Central memory CD8-positive, alpha-beta T cell (primary cell): ENCODE measurements around the gene GRIN2A.

Experiments used
- ATAC-seq: fragments of 150-1000 bp; cut with Tn5 transposase; replicated peaks from 2 replicates; pipeline ENCODE4 v1.10.0; 2022; ENCODE audit warnings: mild to moderate bottlenecking, moderate FRiP score, moderate number of reproducible peaks; ENCODE audit not compliant: poor library complexity, severe bottlenecking; ENCODE audit errors: extremely low read depth
- DNase-seq, 2 donors: peaks; one replicate each; pipeline ENCODE4 v3.0.0; 2021; ENCODE audit warnings: low spot score in 2 of 2
- H3K27ac Mint-ChIP-seq: one replicate; pipeline ENCODE4 v1.8.0; 2022; ENCODE audit warnings: low read depth, mild to moderate bottlenecking, moderate library complexity, mixed read lengths
- H3K27me3 Mint-ChIP-seq: one replicate; pipeline ENCODE4 v1.8.0; 2022; ENCODE audit warnings: mixed read lengths
- H3K36me3 Mint-ChIP-seq: one replicate; pipeline ENCODE4 v1.8.0; 2022; ENCODE audit warnings: mild to moderate bottlenecking, moderate library complexity, mixed read lengths; ENCODE audit not compliant: insufficient read depth
- H3K4me1 Mint-ChIP-seq: one replicate; pipeline ENCODE4 v1.8.0; 2022; ENCODE audit warnings: mixed read lengths
- H3K4me3 Mint-ChIP-seq: one replicate; pipeline ENCODE4 v1.8.0; 2022; ENCODE audit warnings: mild to moderate bottlenecking, moderate library complexity, mixed read lengths
- H3K9me3 Mint-ChIP-seq: one replicate; pipeline ENCODE4 v1.8.0; 2022; ENCODE audit warnings: mixed read lengths

Gene GRIN2A

GRCh38 chr16:10178526-10178925 lies 3.7 kb downstream of the GRIN2A start:
- Mint-ChIP-seq H3K27ac (no peak overlapping the region), H3K9me3 (no peaks in the 10 kb centered on the region), H3K36me3 (no peaks in the 10 kb centered on the region), H3K27me3 (peaks cover 67% of the 10 kb centered on the region), H3K4me1 (peaks cover 11% of the 10 kb centered on the region), H3K4me3 (no peak overlapping the region)
- ATAC-seq (no peak), DNase-seq (no peak)

GRCh38 chr16:10178080-10178479 lies 4.1 kb downstream of the GRIN2A start:
- Mint-ChIP-seq H3K36me3 (no peaks in the 10 kb centered on the region), H3K27me3 (peaks cover 62% of the 10 kb centered on the region), H3K27ac (no peak overlapping the region), H3K9me3 (no peaks in the 10 kb centered on the region), H3K4me1 (peaks cover 8% of the 10 kb centered on the region), H3K4me3 (no peak overlapping the region)
- DNase-seq (no peak), ATAC-seq (no peak)

- peaks cover 56% of the 10 kb centered on the region for H3K27me3 Mint-ChIP-seq
- peaks cover 10% of the 10 kb centered on the region for H3K9me3 Mint-ChIP-seq
- DNase-seq = no peak
- no peak overlapping the region for H3K27ac Mint-ChIP-seq
- no peaks in the 10 kb centered on the region for H3K4me1 Mint-ChIP-seq
- H3K4me3 Mint-ChIP-seq = no peak overlapping the region
- no peak for ATAC-seq
- no peaks in the 10 kb centered on the region for H3K36me3 Mint-ChIP-seq
Observed at GRCh38 chr16:10172848-10173655, 9.2 kb downstream of the GRIN2A start.

GRCh38 chr16:10171221-10171620 lies 11.0 kb downstream of the GRIN2A start:
- Mint-ChIP-seq H3K4me3 (no peak overlapping the region), H3K9me3 (peaks cover 10% of the 10 kb centered on the region), H3K27me3 (peaks cover 54% of the 10 kb centered on the region), H3K27ac (no peak overlapping the region), H3K36me3 (no peaks in the 10 kb centered on the region), H3K4me1 (no peaks in the 10 kb centered on the region)
- DNase-seq (no peak), ATAC-seq (no peak)

GRCh38 chr16:10169904-10170410 lies 12.3 kb downstream of the GRIN2A start:
- H3K4me1 Mint-ChIP-seq = no peaks in the 10 kb centered on the region
- no peaks in the 10 kb centered on the region for H3K36me3 Mint-ChIP-seq
- no peak for ATAC-seq
- no peak overlapping the region for H3K4me3 Mint-ChIP-seq
- H3K9me3 Mint-ChIP-seq = peaks cover 10% of the 10 kb centered on the region
- H3K27ac Mint-ChIP-seq = no peak overlapping the region
- no peak for DNase-seq
- peaks cover 59% of the 10 kb centered on the region for H3K27me3 Mint-ChIP-seq

GRCh38 chr16:10169031-10169430 lies 13.2 kb downstream of the GRIN2A start:
- Mint-ChIP-seq H3K27ac (no peak overlapping the region), H3K9me3 (peaks cover 10% of the 10 kb centered on the region), H3K27me3 (peaks cover 50% of the 10 kb centered on the region), H3K36me3 (no peaks in the 10 kb centered on the region), H3K4me1 (no peaks in the 10 kb centered on the region), H3K4me3 (no peak overlapping the region)
- ATAC-seq (no peak), DNase-seq (no peak)

- H3K9me3 Mint-ChIP-seq = peaks cover 10% of the 10 kb centered on the region
- no peak overlapping the region for H3K4me3 Mint-ChIP-seq
- DNase-seq = no peak
- H3K36me3 Mint-ChIP-seq = no peaks in the 10 kb centered on the region
- no peak overlapping the region for H3K27ac Mint-ChIP-seq
- no peaks in the 10 kb centered on the region for H3K4me1 Mint-ChIP-seq
- ATAC-seq = no peak
- peaks cover 47% of the 10 kb centered on the region for H3K27me3 Mint-ChIP-seq
Observed at GRCh38 chr16:10168258-10168657, 14.0 kb downstream of the GRIN2A start.

- peaks cover 5% of the 10 kb centered on the region for H3K9me3 Mint-ChIP-seq
- no peak overlapping the region for H3K4me3 Mint-ChIP-seq
- H3K4me1 Mint-ChIP-seq = no peaks in the 10 kb centered on the region
- DNase-seq (no peak), ATAC-seq (no peak)
- peaks cover 44% of the 10 kb centered on the region for H3K27me3 Mint-ChIP-seq
- H3K27ac Mint-ChIP-seq = no peak overlapping the region
- no peaks in the 10 kb centered on the region for H3K36me3 Mint-ChIP-seq
Observed at GRCh38 chr16:10165643-10166042, 16.6 kb downstream of the GRIN2A start.

GRCh38 chr16:10162981-10163380 lies 19.2 kb downstream of the GRIN2A start:
- no peaks in the 10 kb centered on the region for H3K4me1 Mint-ChIP-seq
- DNase-seq = no peak
- H3K27me3 Mint-ChIP-seq = peaks cover 45% of the 10 kb centered on the region
- H3K4me3 Mint-ChIP-seq = no peak overlapping the region
- no peaks in the 10 kb centered on the region for H3K36me3 Mint-ChIP-seq
- H3K27ac Mint-ChIP-seq = no peak overlapping the region
- H3K9me3 Mint-ChIP-seq = no peaks in the 10 kb centered on the region
- no peak for ATAC-seq

- ATAC-seq (no peak), DNase-seq (no peak)
- H3K9me3 Mint-ChIP-seq = no peaks in the 10 kb centered on the region
- H3K4me1 Mint-ChIP-seq = no peaks in the 10 kb centered on the region
- H3K27ac Mint-ChIP-seq = no peak overlapping the region
- no peak overlapping the region for H3K4me3 Mint-ChIP-seq
- peaks cover 71% of the 10 kb centered on the region for H3K27me3 Mint-ChIP-seq
- H3K36me3 Mint-ChIP-seq = no peaks in the 10 kb centered on the region
Observed at GRCh38 chr16:10156099-10156498, 26.1 kb downstream of the GRIN2A start.

GRCh38 chr16:10154389-10154788 lies 27.8 kb downstream of the GRIN2A start:
- H3K27me3 Mint-ChIP-seq = peaks cover 53% of the 10 kb centered on the region
- no peaks in the 10 kb centered on the region for H3K36me3 Mint-ChIP-seq
- no peak for DNase-seq
- H3K4me3 Mint-ChIP-seq = no peak overlapping the region
- ATAC-seq = no peak
- H3K4me1 Mint-ChIP-seq = no peaks in the 10 kb centered on the region
- H3K9me3 Mint-ChIP-seq = no peaks in the 10 kb centered on the region
- no peak overlapping the region for H3K27ac Mint-ChIP-seq

- H3K27ac Mint-ChIP-seq = no peak overlapping the region
- no peaks in the 10 kb centered on the region for H3K4me1 Mint-ChIP-seq
- H3K9me3 Mint-ChIP-seq = no peaks in the 10 kb centered on the region
- no peaks in the 10 kb centered on the region for H3K36me3 Mint-ChIP-seq
- H3K27me3 Mint-ChIP-seq = peaks cover 52% of the 10 kb centered on the region
- no peak overlapping the region for H3K4me3 Mint-ChIP-seq
- no peak for DNase-seq
- ATAC-seq = no peak
Observed at GRCh38 chr16:10153985-10154384, 28.2 kb downstream of the GRIN2A start.

GRCh38 chr16:10151718-10152117 lies 30.5 kb downstream of the GRIN2A start:
- Mint-ChIP-seq H3K27ac (no peak overlapping the region), H3K4me3 (no peak overlapping the region), H3K9me3 (no peaks in the 10 kb centered on the region), H3K4me1 (no peaks in the 10 kb centered on the region), H3K36me3 (no peaks in the 10 kb centered on the region), H3K27me3 (peaks cover 42% of the 10 kb centered on the region)
- ATAC-seq (no peak), DNase-seq (no peak)
